H9 (cell line): ENCODE results near the gene SNX30. TPM values are rescaled to one million over a fixed set of nuclear protein-coding genes. Genes with fewer than 3 reads are reported as not detected.

Source experiments
- DNase-seq: peaks from one replicate; pipeline ENCODE4 v3.0.0-alpha.2; 2017
- H2AFZ ChIP-seq: one replicate; pipeline ENCODE4 v1.6.1; 2013; ENCODE audit warnings: mild to moderate bottlenecking, low read length, control low read depth, moderate library complexity
- H2AK5ac ChIP-seq: 2 replicates; pipeline ENCODE4 v1.6.1; 2013; ENCODE audit warnings: low read length, control low read depth, mixed read lengths; ENCODE audit not compliant: insufficient read length
- H2BK120ac ChIP-seq: one replicate; pipeline ENCODE4 v1.6.1; 2013; ENCODE audit warnings: low read depth, mild to moderate bottlenecking, low read length, control low read depth, inconsistent platforms; ENCODE audit not compliant: poor library complexity, severe bottlenecking
- H2BK12ac ChIP-seq: 2 replicates; pipeline ENCODE4 v1.6.1; 2013; ENCODE audit warnings: low read length, control low read depth, mixed read lengths, low read depth; ENCODE audit not compliant: insufficient read length
- H2BK15ac ChIP-seq: 2 replicates; pipeline ENCODE4 v1.6.1; 2013; ENCODE audit warnings: low read depth, low read length, control low read depth
- H2BK20ac ChIP-seq: one replicate; pipeline ENCODE4 v1.6.1; 2013; ENCODE audit warnings: low read depth, mild to moderate bottlenecking, low read length, control low read depth, inconsistent platforms; ENCODE audit not compliant: poor library complexity, severe bottlenecking
- H2BK5ac ChIP-seq: 2 replicates; pipeline ENCODE4 v1.6.1; 2013; ENCODE audit warnings: low read length, control low read depth, mixed read lengths; ENCODE audit not compliant: insufficient read length
- H3K14ac ChIP-seq: 2 replicates; pipeline ENCODE4 v1.6.1; 2013; ENCODE audit warnings: low read length, control low read depth; ENCODE audit not compliant: insufficient read depth
- H3K18ac ChIP-seq: 2 replicates; pipeline ENCODE4 v1.6.1; 2013; ENCODE audit warnings: low read depth, mild to moderate bottlenecking, mixed read lengths, low read length, control low read depth; ENCODE audit not compliant: insufficient read length
- H3K23ac ChIP-seq: 2 replicates; pipeline ENCODE4 v1.6.1; 2013; ENCODE audit warnings: low read length, control low read depth, mixed read lengths, low read depth; ENCODE audit not compliant: insufficient read length
- H3K23me2 ChIP-seq: 2 replicates; pipeline ENCODE4 v1.6.1; 2013; ENCODE audit warnings: low read depth, mild to moderate bottlenecking, mixed read lengths, low read length, control low read depth; ENCODE audit not compliant: insufficient read length, poor library complexity, severe bottlenecking
- H3K27ac ChIP-seq: 2 replicates; pipeline ENCODE4 v1.5.1; 2013; ENCODE audit warnings: low read length, control low read depth, mixed read lengths, low read depth; ENCODE audit not compliant: insufficient read length
- H3K27me3 ChIP-seq: 2 replicates; pipeline ENCODE4 v1.6.1; 2013; ENCODE audit warnings: low read length, control low read depth, inconsistent platforms; ENCODE audit not compliant: insufficient read depth
- H3K4ac ChIP-seq: 2 replicates; pipeline ENCODE4 v1.6.1; 2013; ENCODE audit warnings: low read depth, mild to moderate bottlenecking, control low read depth, inconsistent platforms, low read length, moderate library complexity
- H3K4me1 ChIP-seq: 2 replicates; pipeline ENCODE4 v1.6.1; 2013; ENCODE audit warnings: low read length, control low read depth, inconsistent platforms; ENCODE audit not compliant: insufficient read depth
- H3K4me2 ChIP-seq: 2 replicates; pipeline ENCODE4 v1.6.1; 2013; ENCODE audit warnings: low read length, control low read depth, mixed read lengths; ENCODE audit not compliant: insufficient read length, insufficient read depth
- H3K56ac ChIP-seq: 2 replicates; pipeline ENCODE4 v1.6.1; 2013; ENCODE audit warnings: low read depth, mild to moderate bottlenecking, mixed read lengths, low read length, control low read depth; ENCODE audit not compliant: insufficient read length
- H3K79me1 ChIP-seq: 2 replicates; pipeline ENCODE4 v1.6.1; 2013; ENCODE audit warnings: low read depth, mild to moderate bottlenecking, moderate library complexity, low read length, control low read depth, inconsistent platforms; ENCODE audit not compliant: insufficient read depth, poor library complexity, severe bottlenecking
- H3K79me2 ChIP-seq: 2 replicates; pipeline ENCODE4 v1.6.1; 2013; ENCODE audit warnings: low read length, control low read depth, inconsistent platforms; ENCODE audit not compliant: insufficient read depth
- H3K9ac ChIP-seq: 2 replicates; pipeline ENCODE4 v1.6.1; 2013; ENCODE audit warnings: low read length, control low read depth, mixed read lengths; ENCODE audit not compliant: insufficient read length; ENCODE audit errors: extremely low read depth
- H3K9me3 ChIP-seq: one replicate; pipeline ENCODE4 v1.6.1; 2013; ENCODE audit warnings: low read depth, low read length, inconsistent platforms; ENCODE audit not compliant: control insufficient read depth
- H3T11ph ChIP-seq: one replicate; pipeline ENCODE4 v1.6.1; 2013; ENCODE audit warnings: mild to moderate bottlenecking, low read length, control low read depth, inconsistent platforms
- H4K20me1 ChIP-seq: one replicate; pipeline ENCODE4 v1.6.1; 2013; ENCODE audit not compliant: control insufficient read depth, insufficient read length, insufficient read depth
- H4K5ac ChIP-seq: 2 replicates; pipeline ENCODE4 v1.6.1; 2013; ENCODE audit warnings: low read depth, mild to moderate bottlenecking, mixed read lengths, low read length, control low read depth; ENCODE audit not compliant: insufficient read length
- H4K8ac ChIP-seq: replicated peaks from 2 replicates; pipeline ENCODE4 v1.6.1; 2013; ENCODE audit warnings: low read length, control low read depth, mixed read lengths, low read depth; ENCODE audit not compliant: insufficient read length
- H4K91ac ChIP-seq: 2 replicates; pipeline ENCODE4 v1.6.1; 2013; ENCODE audit warnings: low read depth, mild to moderate bottlenecking, moderate library complexity, mixed read lengths, low read length, control low read depth; ENCODE audit not compliant: insufficient read length
- H3K27ac Mint-ChIP-seq, 3 experiments: 2 replicates in 2 of 3; 3 replicates in 1 of 3; pipeline ENCODE4 v1.8.0; 2020 to 2021; ENCODE audit warnings: mixed read lengths in 3 of 3, mild to moderate bottlenecking in 1 of 3, moderate library complexity in 1 of 3
- H3K27me3 Mint-ChIP-seq: 2 replicates; pipeline ENCODE4 v1.8.0; 2021; ENCODE audit warnings: low read depth, mild to moderate bottlenecking, moderate library complexity, mixed read lengths
- H3K36me3 Mint-ChIP-seq, 3 experiments: 2 replicates in 2 of 3; 3 replicates in 1 of 3; pipeline ENCODE4 v1.8.0; 2020 to 2021; ENCODE audit warnings: low read depth in 3 of 3, mixed read lengths in 3 of 3; ENCODE audit not compliant: insufficient read depth in 1 of 3
- H3K4me1 Mint-ChIP-seq, 2 experiments: 2 replicates each; pipeline ENCODE4 v1.8.0; 2020; ENCODE audit warnings: mixed read lengths in 2 of 2
- H3K4me3 Mint-ChIP-seq, 2 experiments: 2 replicates in 1 of 2; 3 replicates in 1 of 2; pipeline ENCODE4 v1.8.0; 2020 to 2021; ENCODE audit warnings: mild to moderate bottlenecking in 2 of 2, mixed read lengths in 2 of 2, moderate library complexity in 1 of 2
- H3K9me3 Mint-ChIP-seq, 2 experiments: 2 replicates in 1 of 2; 3 replicates in 1 of 2; pipeline ENCODE4 v1.8.0; 2020; ENCODE audit warnings: mild to moderate bottlenecking in 2 of 2, mixed read lengths in 2 of 2, moderate library complexity in 1 of 2
- CTCF ChIP-seq: fragments of 200-600 bp; sonication (generic); conservative IDR thresholded peaks from 3 replicates; pipeline ENCODE4 v1.8.0; 2021; ENCODE audit warnings: antibody characterized with exemption, mild to moderate bottlenecking
- WGBS: extraction: QIAGEN DNeasy Blood & Tissue Kit; methylation state at CpG from one replicate; pipeline ENCODE4 v1.1.7; 2013; ENCODE audit warnings: missing lambda C conversion rate, low lambda C conversion rate, mixed read lengths; ENCODE audit not compliant: insufficient read length; ENCODE audit errors: extremely low coverage; 5-methylcytosine and 5-hydroxymethylcytosine counted together
- total RNA-seq: library from RNA; stranded (reverse); gene quantifications from 2 replicates; pipeline ENCODE4 v1.2.1, GENCODE V29; 2021

SNX30 gene
- total RNA-seq, 1 experiment from 2014 or later, result 10.3 TPM

GRCh38 chr9:112864403-112864802 lies 113.8 kb downstream of the SNX30 start:
- Mint-ChIP-seq H3K4me1 (peaks cover 5 to 15% of the 10 kb centered on the region in 2 experiments; a peak in 3 of 4 replicates), H3K27me3 (no peaks in the 10 kb centered on the region), H3K36me3 (peaks cover 8 to 28% (median 13%) of the 10 kb centered on the region in 3 experiments), H3K4me3 (no peak overlapping the region), H3K9me3 (peaks cover 0 to 5% of the 10 kb centered on the region in 2 experiments; a peak in 3 of 5 replicates), H3K27ac (no peak overlapping the region)
- H2AFZ ChIP-seq, result no peak overlapping the region
- H4K8ac ChIP-seq, result no peak overlapping the region
- no peak overlapping the region for H3K18ac ChIP-seq
- H3K27ac ChIP-seq, result no peak overlapping the region
- no CpG with 5 or more reads among the region's 3 CpGs for WGBS
- H3K27me3 ChIP-seq, result no peaks in the 10 kb centered on the region
- no peak overlapping the region for H3K4ac ChIP-seq
- no peak for TF ChIP-seq CTCF
- no peaks in the 10 kb centered on the region for H3K9me3 ChIP-seq
- no peak overlapping the region for H2BK15ac ChIP-seq
- H3K79me2 ChIP-seq, result no peaks in the 10 kb centered on the region
- H3K23ac ChIP-seq, result no peak overlapping the region
- no peak overlapping the region for H2BK120ac ChIP-seq
- H3K14ac ChIP-seq, result no peak overlapping the region
- H3K23me2 ChIP-seq, result no peaks in the 10 kb centered on the region
- no peak overlapping the region for H4K91ac ChIP-seq
- no peak overlapping the region for H3K4me2 ChIP-seq
- DNase-seq, result no peak
- no peak overlapping the region for H3K56ac ChIP-seq
- no peak overlapping the region for H2BK12ac ChIP-seq
- no peak overlapping the region for H2BK20ac ChIP-seq
- H2AK5ac ChIP-seq, result no peak overlapping the region
- H2BK5ac ChIP-seq, result no peak overlapping the region
- H4K20me1 ChIP-seq, result no peaks in the 10 kb centered on the region
- 0 out of 2 replicates have a peak, but pooled peaks cover 2% of the 10 kb centered on the region for H3K4me1 ChIP-seq
- no peak overlapping the region for H3K9ac ChIP-seq
- no peak overlapping the region for H4K5ac ChIP-seq
- H3K79me1 ChIP-seq, result no peaks in the 10 kb centered on the region
- no peak overlapping the region for H3T11ph ChIP-seq
